HG02642 (cell line): ENCODE data around the gene UNC80.

ENCODE experiments used
- ATAC-seq: cut with Tn5 transposase; IDR thresholded peaks from one replicate; pipeline ENCODE4 v1.9.1; 2021; ENCODE audit warnings: mild to moderate bottlenecking; ENCODE audit not compliant: unreplicated experiment, poor library complexity

UNC80 gene, protein sequence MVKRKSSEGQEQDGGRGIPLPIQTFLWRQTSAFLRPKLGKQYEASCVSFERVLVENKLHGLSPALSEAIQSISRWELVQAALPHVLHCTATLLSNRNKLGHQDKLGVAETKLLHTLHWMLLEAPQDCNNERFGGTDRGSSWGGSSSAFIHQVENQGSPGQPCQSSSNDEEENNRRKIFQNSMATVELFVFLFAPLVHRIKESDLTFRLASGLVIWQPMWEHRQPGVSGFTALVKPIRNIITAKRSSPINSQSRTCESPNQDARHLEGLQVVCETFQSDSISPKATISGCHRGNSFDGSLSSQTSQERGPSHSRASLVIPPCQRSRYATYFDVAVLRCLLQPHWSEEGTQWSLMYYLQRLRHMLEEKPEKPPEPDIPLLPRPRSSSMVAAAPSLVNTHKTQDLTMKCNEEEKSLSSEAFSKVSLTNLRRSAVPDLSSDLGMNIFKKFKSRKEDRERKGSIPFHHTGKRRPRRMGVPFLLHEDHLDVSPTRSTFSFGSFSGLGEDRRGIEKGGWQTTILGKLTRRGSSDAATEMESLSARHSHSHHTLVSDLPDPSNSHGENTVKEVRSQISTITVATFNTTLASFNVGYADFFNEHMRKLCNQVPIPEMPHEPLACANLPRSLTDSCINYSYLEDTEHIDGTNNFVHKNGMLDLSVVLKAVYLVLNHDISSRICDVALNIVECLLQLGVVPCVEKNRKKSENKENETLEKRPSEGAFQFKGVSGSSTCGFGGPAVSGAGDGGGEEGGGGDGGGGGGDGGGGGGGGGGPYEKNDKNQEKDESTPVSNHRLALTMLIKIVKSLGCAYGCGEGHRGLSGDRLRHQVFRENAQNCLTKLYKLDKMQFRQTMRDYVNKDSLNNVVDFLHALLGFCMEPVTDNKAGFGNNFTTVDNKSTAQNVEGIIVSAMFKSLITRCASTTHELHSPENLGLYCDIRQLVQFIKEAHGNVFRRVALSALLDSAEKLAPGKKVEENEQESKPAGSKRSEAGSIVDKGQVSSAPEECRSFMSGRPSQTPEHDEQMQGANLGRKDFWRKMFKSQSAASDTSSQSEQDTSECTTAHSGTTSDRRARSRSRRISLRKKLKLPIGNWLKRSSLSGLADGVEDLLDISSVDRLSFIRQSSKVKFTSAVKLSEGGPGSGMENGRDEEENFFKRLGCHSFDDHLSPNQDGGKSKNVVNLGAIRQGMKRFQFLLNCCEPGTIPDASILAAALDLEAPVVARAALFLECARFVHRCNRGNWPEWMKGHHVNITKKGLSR (N-terminal part only)

DNA sequence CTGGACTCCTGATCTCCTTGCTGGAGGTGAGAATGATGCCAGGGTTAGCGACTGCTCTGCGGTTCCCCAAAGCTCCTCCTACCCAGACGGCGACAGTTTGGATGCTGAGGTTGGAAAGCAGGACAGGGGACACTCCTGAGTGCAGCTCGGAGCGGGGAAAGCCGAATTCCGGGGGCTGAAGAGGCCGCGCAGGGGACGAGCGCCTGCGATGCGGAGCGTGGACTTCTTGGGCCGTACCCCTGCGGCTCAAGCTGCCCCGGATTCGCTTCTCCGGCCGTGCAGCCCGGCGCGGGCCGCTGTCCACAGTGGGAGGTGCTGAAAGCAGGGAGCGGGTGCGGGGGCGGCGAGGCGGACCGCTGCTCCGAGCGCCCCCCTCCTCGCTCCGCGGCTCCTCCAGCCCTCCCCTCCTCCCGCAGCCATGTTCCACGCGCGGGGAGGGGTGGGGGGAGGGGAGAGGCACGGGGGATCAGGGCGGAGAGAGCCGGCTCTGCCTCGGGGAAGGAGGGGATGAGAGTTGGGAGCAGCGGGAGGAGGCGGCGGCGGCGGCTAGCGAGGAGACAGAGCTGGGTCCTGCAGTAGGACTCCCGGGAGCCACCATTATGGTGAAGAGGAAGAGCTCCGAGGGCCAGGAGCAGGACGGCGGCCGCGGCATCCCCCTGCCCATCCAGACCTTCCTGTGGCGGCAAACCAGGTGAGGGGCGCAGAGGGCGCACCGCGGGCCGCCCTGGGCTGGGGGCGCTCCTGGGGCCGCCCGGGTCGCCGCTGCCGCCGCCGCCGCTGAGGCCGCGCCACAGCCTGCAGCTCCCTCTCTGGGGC lies at the start of gene UNC80:
Gene UNC80, plus strand, starts transcription at position 359 of the 816 bp plus-strand sequence. Its CDS starts 241 bp downstream, at position 600.
- peak; percentile 58 for ATAC-seq

DNA sequence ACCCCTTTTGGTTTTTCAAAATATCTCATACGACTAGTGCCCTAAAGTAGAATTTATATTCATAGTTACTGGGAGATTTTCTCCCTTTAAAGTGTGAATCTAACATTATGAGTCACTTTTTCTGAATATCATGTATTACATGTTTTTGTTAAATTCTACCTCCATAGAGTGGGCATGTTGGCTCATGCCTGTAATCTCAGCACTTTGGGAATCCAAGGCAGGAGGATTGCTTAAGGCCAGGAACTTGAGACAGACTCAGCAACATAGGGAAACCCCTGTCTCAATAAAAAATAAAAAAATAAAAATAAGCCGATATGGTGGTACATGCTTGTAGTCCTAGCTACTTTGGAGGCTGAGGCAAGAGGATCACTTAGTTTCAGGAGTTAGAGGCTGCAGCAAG lies 45.3 kb upstream of the UNC80 start:
- ATAC-seq: no peak

GRCh38 chr2:209727077-209727476 lies 44.6 kb upstream of the UNC80 start:
- no peak for ATAC-seq

DNA sequence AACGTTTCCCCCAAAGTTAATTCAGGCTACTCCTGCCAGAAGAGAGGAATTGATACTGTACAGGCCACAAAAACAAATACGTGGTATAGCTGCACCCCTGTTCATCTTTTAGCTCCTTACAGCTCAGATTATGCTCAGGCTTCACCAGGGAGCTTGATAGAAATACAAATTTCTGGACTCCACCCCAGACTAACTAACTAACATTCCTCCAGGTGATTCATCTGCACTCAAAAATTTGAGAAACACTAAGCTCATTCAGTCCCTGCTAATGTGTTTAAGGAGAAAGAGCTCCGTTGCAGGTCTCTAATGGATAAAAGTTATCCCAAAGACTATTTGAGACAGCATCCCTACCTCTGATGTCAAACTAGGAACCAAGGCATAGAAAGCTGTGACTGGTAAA lies 36.8 kb upstream of the UNC80 start:
- no peak for ATAC-seq

DNA sequence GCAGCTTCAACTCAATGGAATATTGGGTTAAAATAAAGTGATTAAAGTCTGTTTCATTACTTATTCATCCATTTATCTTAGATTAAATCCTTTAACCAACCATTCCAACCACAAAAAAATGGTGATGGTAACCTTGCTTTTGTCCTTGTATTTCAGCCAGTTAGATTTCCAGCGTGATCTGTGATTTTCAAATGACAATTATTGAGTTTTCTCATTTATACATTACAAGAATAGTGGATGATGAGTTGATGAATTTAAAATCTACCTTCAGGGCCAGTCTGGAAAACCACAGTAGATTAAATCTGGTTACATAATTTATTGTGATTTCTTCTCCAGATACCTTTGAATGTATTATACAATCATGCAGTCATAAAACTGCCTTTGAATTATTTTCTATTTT lies 29.7 kb upstream of the UNC80 start:
- no peak for ATAC-seq

- ATAC-seq: no peak
These were observed 18.6 kb upstream of the UNC80 start for GRCh38 chr2:209753020-209753419.

- no peak for ATAC-seq
These were observed 14.5 kb upstream of the UNC80 start for GRCh38 chr2:209757163-209757562.

DNA sequence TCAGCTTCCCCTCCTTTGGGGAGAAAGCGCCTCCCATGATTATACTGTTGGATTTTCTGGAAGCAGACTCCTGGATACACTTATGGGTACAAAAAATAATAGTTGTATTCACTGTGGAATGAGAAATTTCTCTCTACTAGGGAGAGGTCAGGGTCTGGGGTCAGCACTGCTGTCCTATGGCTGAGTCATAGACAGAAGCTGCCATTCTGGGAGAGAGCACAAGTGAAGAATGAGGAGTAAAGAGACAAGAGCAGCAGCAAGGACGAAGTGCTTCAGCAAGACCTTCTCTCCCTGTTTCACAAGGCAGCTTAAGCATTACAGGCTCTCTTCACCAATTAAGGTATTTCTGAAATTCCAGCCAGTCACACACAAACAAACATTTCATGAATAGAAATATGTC lies 10.1 kb upstream of the UNC80 start:
- ATAC-seq: no peak

DNA sequence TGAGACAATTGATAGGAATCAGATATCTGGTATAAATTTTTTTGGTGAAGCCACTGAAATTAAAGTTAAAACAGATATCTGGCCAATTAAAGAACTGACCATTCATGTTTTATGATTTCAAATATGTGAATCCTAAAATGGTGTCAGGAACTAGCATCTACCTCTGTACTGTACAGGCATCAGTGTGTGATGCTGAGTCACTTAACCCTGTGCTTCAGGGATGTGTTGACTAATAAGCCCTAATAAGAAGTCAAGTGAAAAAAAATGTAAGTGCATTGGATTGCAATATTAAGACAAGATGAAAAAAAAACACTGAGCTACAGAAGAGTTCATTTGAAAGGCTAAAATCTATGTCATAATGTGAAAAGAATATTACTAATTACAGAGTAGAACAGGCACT lies 9.1 kb upstream of the UNC80 start:
- no peak for ATAC-seq

GRCh38 chr2:209763106-209763505 lies 8.5 kb upstream of the UNC80 start:
- no peak for ATAC-seq

GRCh38 chr2:209766613-209767012 lies 5.0 kb upstream of the UNC80 start:
- no peak for ATAC-seq

- no peak for ATAC-seq
These were observed 4.3 kb upstream of the UNC80 start for GRCh38 chr2:209767316-209767715.

- no peak for ATAC-seq
These were observed 3.1 kb upstream of the UNC80 start for GRCh38 chr2:209768557-209768956.

DNA sequence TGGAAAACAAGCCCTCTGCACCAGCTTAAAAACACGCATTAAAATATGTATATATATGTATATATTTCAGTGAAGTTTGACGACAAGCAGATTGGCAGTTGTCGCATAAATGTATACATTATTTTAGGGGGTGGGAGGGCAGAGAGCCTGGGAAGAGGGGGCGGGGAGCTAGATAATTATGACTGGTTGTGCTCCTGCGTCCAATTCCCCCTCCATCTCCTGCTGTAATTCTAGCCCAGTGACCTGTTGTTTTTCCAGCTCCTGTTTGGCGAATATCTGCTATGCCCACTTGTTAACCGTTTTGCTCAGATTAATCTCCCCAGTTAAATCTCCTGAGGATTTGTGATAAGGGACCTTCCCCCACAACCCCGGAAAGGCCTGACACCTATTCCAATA lies 656 bp downstream of the UNC80 start:
- ATAC-seq: no peak

DNA sequence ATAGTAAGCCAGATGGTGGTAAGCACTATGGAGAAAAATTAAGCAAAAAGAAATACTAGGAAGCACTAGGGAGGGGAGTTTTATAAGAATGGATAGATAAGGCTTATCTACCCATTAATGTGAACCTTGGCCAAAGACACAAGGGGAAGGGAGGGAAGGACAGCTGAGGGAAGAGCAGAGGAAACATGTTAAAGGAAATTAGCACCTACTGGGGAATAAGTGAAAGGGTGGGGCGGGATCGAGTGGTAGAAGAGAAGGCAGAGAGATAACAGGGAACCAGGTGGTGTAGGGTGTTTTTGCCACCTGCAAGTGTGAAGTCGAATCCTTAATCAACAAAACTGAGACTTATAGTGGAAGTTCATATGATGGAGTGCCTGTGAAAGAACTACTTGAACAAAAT lies 1.7 kb downstream of the UNC80 start:
- ATAC-seq: no peak

- ATAC-seq: no peak
These were observed 15.8 kb downstream of the UNC80 start for GRCh38 chr2:209787416-209787815.

DNA sequence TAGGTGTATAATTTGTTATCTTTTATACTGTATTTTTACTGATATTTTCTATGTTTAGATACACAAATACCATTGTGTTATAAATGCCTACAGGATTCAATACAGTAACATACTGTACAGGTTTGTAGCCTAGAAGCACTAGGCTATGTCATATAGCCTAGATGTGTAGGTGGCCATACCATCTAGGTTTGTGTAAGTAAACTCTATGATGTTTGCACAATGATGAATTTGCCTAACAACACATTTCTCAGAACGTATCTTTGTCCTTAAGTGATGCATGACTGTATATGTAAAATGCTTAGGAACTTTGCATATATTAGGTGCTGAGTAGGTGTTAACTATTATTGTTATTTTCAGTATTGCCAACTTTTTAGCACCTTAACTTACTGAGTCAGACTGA lies 17.3 kb downstream of the UNC80 start:
- ATAC-seq: no peak

DNA sequence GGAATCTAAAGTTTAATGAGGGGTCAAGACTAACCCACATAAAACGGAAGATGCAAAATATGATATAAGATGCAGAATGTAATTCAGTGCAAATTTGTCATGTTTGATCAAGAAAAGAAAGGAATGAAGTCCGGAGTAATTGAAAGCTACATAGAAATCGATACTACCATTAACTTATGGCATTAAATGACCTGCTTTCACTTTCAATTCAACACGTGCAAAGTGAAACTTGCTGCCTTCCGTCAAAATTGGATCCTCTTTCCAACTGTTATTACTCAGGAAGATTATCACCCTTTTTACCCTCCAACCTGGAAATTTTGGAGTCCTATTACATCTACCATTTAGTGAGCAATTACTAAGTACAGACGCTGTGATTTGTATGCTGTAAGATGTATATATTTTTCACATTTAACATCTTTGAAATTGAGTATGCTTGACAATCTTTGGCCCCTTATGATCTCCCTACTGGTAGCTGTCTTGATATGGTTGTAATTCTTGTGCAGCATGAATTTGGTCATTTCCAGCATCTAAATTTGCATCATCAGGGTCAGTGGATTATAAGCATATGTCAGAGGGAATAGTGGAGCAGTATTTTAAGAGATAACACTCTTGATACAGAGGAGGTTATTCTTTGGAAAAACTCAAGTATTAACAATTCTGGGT lies 18.6 kb downstream of the UNC80 start:
- no peak for ATAC-seq

GRCh38 chr2:209791151-209791550 lies 19.5 kb downstream of the UNC80 start:
- no peak for ATAC-seq
